Activated CD4-positive, CD25-positive, alpha-beta regulatory T cell treated with anti-CD3 and anti-CD28 coated beads, Interleukin-2, amount 50 U/mL, for 16 hours (primary cell): ENCODE data around the gene GPR68.
"Not testable (repeated sequence)": the region's sequence is repeated elsewhere in the genome, so short reads cannot be mapped to it uniquely, and the experiment has no call there.

ENCODE experiments used
- DNase-seq: peaks from one replicate; pipeline ENCODE4 v3.0.0-alpha.2; 2020; ENCODE audit warnings: low read depth, low spot score

The GPR68 gene

GRCh38 chr14:91252871-91253794 is 8.6 kb upstream of the GPR68 start:
- no peak for DNase-seq

GRCh38 chr14:91250912-91251311 is 6.4 kb upstream of the GPR68 start:
- DNase-seq: no peak

- DNase-seq: no peak
Observed at GRCh38 chr14:91249841-91250616, 5.5 kb upstream of the GPR68 start.

GRCh38 chr14:91246051-91246852 is 1.7 kb upstream of the GPR68 start:
- DNase-seq: peak; percentile 69

GRCh38 chr14:91245616-91246015 is 1.1 kb upstream of the GPR68 start:
- DNase-seq: not testable (repeated sequence)

- peak; percentile 60 for DNase-seq
Observed at GRCh38 chr14:91245029-91245428, 525 bp upstream of the GPR68 start.

GRCh38 chr14:91243074-91243471 is 1.4 kb downstream of the GPR68 start:
- no peak for DNase-seq

- no peak for DNase-seq
Observed at GRCh38 chr14:91242635-91243034, 1.9 kb downstream of the GPR68 start.

GRCh38 chr14:91241863-91242262 is 2.6 kb downstream of the GPR68 start:
- DNase-seq: no peak

GRCh38 chr14:91238661-91239060 is 5.8 kb downstream of the GPR68 start:
- DNase-seq: no peak

GRCh38 chr14:91238085-91238484 is 6.4 kb downstream of the GPR68 start:
- DNase-seq: no peak

- DNase-seq: no peak
Observed at GRCh38 chr14:91237219-91237618, 7.3 kb downstream of the GPR68 start.

GRCh38 chr14:91235841-91236240 is 8.7 kb downstream of the GPR68 start:
- DNase-seq: no peak

- no peak for DNase-seq
Observed at GRCh38 chr14:91234791-91235114, 9.8 kb downstream of the GPR68 start.

GRCh38 chr14:91233936-91234790 is 10.3 kb downstream of the GPR68 start:
- DNase-seq: no peak

- DNase-seq: no peak
Observed at GRCh38 chr14:91232603-91233002, 11.9 kb downstream of the GPR68 start.

GRCh38 chr14:91232052-91232451 is 12.5 kb downstream of the GPR68 start:
- DNase-seq: no peak

- DNase-seq: no peak
Observed at GRCh38 chr14:91231446-91231845, 13.1 kb downstream of the GPR68 start.

- DNase-seq: no peak
Observed at GRCh38 chr14:91230397-91231035, 14.0 kb downstream of the GPR68 start.

GRCh38 chr14:91229743-91230200 is 14.7 kb downstream of the GPR68 start:
- peak; percentile 54 for DNase-seq

- DNase-seq: no peak
Observed at GRCh38 chr14:91229005-91229382, 15.5 kb downstream of the GPR68 start.
